ENCODE measurements around the gene MED31. TPM values are rescaled to one million over a fixed set of nuclear protein-coding genes. Genes with fewer than 3 reads are reported as not detected.

MED31 gene
- 21.5 and 38.9 TPM in 2 replicates for total RNA-seq

GRCh38 chr17:6651354-6651918 lies at the start of gene MED31, which contains the start of gene C17orf100:
MED31 (minus strand) TSS chr17:6651605; CDS start chr17:6651528, 77 bp downstream.
C17orf100 (plus strand) TSS chr17:6651762; CDS start chr17:6651914, 152 bp downstream.

GRCh38 chr17:6640536-6641246 lies 10.7 kb downstream of the MED31 start, which contains the start of the genes KIAA0753 and TXNDC17:
KIAA0753 (minus strand) TSS chr17:6640711; CDS start chr17:6635103, 5,608 bp downstream.
TXNDC17 (plus strand) TSS chr17:6641060; CDS start chr17:6641083, 23 bp downstream.

Other genes with a start within 250 kb of the MED31 start
- not detected in 2 replicates for gene AIPL1, start 216.5 kb downstream of the MED31 start, total RNA-seq
- 22.2 and 27.6 TPM in 2 replicates for gene PIMREG, start 207.2 kb downstream of the MED31 start, total RNA-seq
- gene PITPNM3, start 95.0 kb downstream of the MED31 start, total RNA-seq = 15.6 and 25.0 TPM in 2 replicates
- gene KIAA0753, start 10.9 kb downstream of the MED31 start, total RNA-seq = 6.3 and 9.0 TPM in 2 replicates
- gene TXNDC17, start 10.5 kb downstream of the MED31 start, total RNA-seq = 1,141 and 1,808 TPM in 2 replicates
- 0.71 and 0.74 TPM in 2 replicates for gene C17orf100, start 157 bp upstream of the MED31 start, total RNA-seq
- gene SLC13A5, start 61.8 kb upstream of the MED31 start, total RNA-seq = 0.49 TPM in 1 of 2 replicates, not detected in the other
- 0.21 TPM in 1 of 2 replicates, not detected in the other for gene XAF1, start 104.4 kb upstream of the MED31 start, total RNA-seq
- 0.07 TPM in 1 of 2 replicates, not detected in the other for gene FBXO39, start 124.6 kb upstream of the MED31 start, total RNA-seq
- not detected in 2 replicates for gene TEKT1, start 180.1 kb upstream of the MED31 start, total RNA-seq